Astrocyte of the spinal cord (primary cell): ENCODE measurements around the gene BAIAP2.

Experiments
- DNase-seq: peaks from one replicate; pipeline ENCODE4 v3.0.0; 2011; ENCODE audit warnings: low read depth, low spot score
- H3K4me3 ChIP-seq: 2 replicates; pipeline ENCODE4 v1.5.1; 2011; ENCODE audit warnings: low read depth, mild to moderate bottlenecking, low read length, moderate library complexity
- in situ Hi-C: cut with HindIII; loops from 2 replicates; pipeline ENCODE4 v1.10.0; 2017; ENCODE audit warnings: low sequenced_read_pairs
- TF ChIP-seq, protein P1 (sequence below): IDR thresholded peaks from 2 replicates; pipeline ENCODE4 v1.5.1; 2012; ENCODE audit warnings: low read depth, mild to moderate bottlenecking, low read length, inconsistent platforms

The BAIAP2 gene

DNA sequence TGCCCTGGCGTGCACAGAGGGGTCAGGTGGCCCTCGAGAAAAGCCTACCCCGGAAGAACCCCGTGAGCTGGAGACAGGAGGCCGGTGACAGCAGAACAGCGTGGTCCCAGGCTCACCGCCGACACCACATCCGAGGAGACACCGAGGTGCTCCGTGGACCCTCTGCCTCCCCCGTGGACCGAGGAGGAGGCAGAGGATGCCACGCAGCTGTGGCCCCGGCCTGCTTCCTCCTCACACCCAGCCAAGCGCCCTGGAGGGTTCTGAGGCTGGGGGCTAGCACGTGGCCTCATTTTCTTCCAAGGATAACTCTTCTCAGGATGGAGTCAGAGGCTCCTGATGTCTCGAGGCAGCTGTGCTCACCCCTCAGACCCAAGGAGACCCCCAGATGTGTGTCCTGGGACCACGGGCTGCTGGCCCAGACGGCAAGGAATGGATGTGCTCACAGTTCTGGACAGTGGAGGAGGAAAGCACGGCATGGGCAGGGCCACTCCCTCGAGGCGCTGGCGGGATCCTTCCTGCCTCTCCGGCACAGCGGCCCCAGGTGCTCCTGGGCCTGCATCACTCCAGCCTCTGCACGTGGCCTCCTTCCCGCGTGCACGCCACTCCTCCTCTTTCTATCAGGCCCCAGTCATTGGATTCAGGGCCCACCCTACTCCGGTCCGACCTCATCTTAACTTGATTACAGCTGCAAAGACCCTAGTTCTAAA lies 125.9 kb downstream of the BAIAP2 start:
- no peak for DNase-seq
- in situ Hi-C loops = no loop called here
- no peak overlapping the region for H3K4me3 ChIP-seq
- TF ChIP-seq, protein P1, sequence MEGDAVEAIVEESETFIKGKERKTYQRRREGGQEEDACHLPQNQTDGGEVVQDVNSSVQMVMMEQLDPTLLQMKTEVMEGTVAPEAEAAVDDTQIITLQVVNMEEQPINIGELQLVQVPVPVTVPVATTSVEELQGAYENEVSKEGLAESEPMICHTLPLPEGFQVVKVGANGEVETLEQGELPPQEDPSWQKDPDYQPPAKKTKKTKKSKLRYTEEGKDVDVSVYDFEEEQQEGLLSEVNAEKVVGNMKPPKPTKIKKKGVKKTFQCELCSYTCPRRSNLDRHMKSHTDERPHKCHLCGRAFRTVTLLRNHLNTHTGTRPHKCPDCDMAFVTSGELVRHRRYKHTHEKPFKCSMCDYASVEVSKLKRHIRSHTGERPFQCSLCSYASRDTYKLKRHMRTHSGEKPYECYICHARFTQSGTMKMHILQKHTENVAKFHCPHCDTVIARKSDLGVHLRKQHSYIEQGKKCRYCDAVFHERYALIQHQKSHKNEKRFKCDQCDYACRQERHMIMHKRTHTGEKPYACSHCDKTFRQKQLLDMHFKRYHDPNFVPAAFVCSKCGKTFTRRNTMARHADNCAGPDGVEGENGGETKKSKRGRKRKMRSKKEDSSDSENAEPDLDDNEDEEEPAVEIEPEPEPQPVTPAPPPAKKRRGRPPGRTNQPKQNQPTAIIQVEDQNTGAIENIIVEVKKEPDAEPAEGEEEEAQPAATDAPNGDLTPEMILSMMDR = no peak

DNA sequence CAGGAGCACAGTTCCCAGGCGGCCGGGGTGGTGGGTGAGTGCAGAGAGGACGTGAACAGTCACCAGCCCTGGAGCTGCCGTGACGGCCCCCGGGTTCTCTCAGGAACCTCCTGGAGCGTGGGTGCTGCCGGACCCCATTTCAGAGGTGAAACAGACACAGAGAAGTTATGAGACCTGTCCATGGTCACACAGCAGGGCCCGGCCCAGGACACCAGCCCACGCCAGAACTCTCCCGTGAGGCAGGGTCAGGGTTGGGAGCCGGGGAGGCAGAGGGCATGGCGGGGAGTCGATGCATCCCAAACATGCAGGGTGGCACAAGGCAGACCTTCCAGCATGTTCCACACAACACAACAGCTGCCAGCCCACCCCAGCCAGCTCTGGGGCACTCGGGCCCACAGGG lies 126.6 kb downstream of the BAIAP2 start:
- DNase-seq = no peak
- TF ChIP-seq, protein P1 = no peak
- no peak overlapping the region for H3K4me3 ChIP-seq
- in situ Hi-C loops = no loop called here

DNA sequence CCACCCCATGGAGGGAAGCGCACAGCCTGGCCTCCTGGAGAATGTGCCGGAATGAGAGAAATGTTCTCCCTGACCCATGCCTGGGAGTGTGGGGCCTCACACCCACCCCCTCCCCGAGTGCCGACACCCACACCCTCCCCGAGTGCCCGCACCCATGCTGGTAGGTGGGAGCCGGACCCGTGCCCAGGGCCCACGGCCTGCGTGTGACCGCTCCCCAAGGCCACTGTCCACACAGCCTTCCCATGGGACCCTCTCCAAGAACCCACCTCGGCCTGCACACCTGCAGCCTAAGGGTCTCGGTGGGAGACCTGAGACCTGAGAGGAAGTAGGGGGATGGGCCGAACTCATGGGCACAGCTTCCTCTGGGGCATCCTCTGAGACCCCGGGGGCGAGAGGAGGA lies 127.0 kb downstream of the BAIAP2 start:
- H3K4me3 ChIP-seq = no peak overlapping the region
- in situ Hi-C loops = no loop called here
- TF ChIP-seq, protein P1 = no peak
- no peak for DNase-seq

DNA sequence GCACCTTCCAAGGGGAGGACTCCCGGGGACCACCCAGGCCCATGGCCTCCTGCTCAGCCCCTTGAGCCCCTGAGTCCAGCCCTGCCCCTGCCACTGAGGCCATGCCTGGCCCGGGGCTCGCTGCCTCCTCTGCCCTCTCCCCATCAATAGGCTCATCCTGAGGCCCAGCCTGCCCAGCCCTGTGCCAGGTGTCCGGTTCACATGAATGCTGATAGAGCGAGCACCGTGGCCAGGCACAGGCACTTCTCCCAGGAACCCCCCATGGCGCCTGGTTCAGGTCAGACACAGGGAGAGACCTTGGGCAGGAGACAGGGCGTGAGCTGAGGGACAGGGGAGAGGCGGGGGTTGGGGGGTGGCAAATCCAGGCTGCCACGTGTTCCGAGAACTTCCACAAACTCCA lies 127.5 kb downstream of the BAIAP2 start:
- no peak for DNase-seq
- in situ Hi-C loops = no loop called here
- no peak overlapping the region for H3K4me3 ChIP-seq
- TF ChIP-seq, protein P1 = no peak

DNA sequence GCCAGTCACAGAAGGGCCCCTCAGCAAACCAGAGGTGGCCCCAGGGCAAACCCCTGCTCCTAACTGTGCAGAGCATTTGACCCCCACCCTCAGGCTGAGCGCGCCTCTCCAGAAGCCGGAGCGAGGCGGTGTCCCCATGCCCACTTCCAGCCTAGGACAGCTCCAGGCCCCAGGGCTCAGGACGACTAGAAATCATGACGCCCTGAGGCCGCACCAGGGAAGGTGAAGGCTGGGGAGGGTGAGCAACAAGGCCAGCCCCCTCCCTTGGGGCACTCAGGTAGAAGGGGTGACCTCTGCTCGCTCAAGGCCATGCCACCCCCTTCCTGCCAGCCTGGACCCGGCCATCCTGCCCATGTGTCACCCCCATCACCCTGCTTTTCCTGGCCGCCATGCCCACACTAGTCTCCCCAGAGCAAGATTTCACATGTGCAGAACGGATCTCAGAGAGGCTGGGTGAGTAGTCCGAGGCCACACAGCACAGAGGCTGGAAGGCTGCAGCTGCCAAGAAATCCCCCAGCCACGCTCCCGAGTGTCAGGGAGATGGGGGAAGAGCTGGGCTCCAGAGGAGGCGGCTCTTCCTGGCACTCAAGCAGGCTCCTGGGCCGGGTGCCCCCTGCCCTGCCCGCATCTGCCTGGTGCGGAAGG lies 128.2 kb downstream of the BAIAP2 start:
- no peak for DNase-seq
- no peak overlapping the region for H3K4me3 ChIP-seq
- TF ChIP-seq, protein P1 = no peak
- in situ Hi-C loops = no loop called here

DNA sequence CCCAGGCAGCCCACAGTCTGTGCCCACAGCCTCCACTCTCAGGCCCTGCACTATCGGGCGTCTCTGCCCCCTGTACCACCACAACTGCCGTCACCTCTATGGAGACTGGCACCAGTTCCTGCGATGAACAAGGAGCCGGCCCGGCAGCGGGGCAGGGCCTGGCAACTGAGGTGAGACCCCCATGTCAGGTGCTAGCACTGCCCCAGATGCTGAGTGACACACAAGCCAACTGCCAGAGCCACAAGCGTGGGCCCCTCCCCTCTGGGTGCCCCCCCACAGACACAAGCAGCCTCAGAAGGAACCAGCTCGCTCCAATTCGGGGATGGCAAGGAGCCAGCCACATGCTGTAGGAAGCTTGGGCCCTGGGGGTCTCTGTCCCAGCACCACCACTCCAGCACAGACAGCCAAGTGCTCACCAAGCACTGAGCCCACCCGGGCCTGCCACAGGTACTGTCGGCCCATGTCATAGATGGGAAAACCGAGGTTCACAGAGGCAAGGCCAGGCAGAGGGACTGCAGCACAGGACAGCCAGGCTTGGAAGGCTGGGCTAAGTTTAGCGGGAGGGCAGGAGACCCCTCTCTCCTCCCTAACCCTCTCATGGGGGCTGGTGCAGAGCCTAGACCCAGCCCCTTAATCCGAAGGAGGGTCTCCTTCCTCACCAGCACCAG lies 128.9 kb downstream of the BAIAP2 start:
- TF ChIP-seq, protein P1 = no peak

More for the DNA sequence above, 128.9 kb downstream of the BAIAP2 start:
- in situ Hi-C loops = no loop called here
- H3K4me3 ChIP-seq = no peak overlapping the region
- DNase-seq = no peak
